ENCODE measurements around the gene RASAL1. TPM values are rescaled to one million over a fixed set of nuclear protein-coding genes. Genes with fewer than 3 reads are reported as not detected.

Gene RASAL1
- total RNA-seq, 1 donor from 2014 or later: 0.41 TPM

DNA sequence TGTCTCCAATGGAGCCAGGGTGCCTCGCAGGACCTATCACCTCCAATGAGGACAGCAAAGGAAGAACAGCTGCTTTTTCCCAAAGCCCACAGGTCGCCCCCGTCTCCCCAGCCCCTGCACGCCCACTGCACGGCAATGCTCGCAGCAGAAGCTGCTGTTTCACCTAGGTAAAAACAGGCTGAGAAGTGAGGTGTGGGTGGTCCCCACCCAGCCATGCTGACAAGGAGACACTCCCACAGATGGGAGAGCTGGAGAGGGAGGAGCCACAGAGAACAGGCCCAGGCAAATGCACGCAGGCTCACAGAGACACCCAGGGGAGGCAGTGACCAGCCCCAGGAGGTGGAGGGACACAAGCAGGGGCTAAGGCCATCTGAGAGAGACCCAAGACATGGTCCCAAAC lies 24.4 kb upstream of the RASAL1 start:
- Histone ChIP-seq H3K4me3 (no peak overlapping the region), H3K9me3 (no peaks in the 10 kb centered on the region), H3K27me3 (ENCODE audit: low read depth) (peaks cover 10% of the 10 kb centered on the region), H3K4me1 (no peaks in the 10 kb centered on the region), H3K36me3 (peaks cover 73% of the 10 kb centered on the region), H3K27ac (no peak overlapping the region)
- ATAC-seq (no peak), DNase-seq (no peak)
- TF ChIP-seq, protein P1, sequence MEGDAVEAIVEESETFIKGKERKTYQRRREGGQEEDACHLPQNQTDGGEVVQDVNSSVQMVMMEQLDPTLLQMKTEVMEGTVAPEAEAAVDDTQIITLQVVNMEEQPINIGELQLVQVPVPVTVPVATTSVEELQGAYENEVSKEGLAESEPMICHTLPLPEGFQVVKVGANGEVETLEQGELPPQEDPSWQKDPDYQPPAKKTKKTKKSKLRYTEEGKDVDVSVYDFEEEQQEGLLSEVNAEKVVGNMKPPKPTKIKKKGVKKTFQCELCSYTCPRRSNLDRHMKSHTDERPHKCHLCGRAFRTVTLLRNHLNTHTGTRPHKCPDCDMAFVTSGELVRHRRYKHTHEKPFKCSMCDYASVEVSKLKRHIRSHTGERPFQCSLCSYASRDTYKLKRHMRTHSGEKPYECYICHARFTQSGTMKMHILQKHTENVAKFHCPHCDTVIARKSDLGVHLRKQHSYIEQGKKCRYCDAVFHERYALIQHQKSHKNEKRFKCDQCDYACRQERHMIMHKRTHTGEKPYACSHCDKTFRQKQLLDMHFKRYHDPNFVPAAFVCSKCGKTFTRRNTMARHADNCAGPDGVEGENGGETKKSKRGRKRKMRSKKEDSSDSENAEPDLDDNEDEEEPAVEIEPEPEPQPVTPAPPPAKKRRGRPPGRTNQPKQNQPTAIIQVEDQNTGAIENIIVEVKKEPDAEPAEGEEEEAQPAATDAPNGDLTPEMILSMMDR (IDR thresholded peaks at IDR 0.05): no peak
- intact Hi-C loops (cut with DNase I): no loop called here

DNA sequence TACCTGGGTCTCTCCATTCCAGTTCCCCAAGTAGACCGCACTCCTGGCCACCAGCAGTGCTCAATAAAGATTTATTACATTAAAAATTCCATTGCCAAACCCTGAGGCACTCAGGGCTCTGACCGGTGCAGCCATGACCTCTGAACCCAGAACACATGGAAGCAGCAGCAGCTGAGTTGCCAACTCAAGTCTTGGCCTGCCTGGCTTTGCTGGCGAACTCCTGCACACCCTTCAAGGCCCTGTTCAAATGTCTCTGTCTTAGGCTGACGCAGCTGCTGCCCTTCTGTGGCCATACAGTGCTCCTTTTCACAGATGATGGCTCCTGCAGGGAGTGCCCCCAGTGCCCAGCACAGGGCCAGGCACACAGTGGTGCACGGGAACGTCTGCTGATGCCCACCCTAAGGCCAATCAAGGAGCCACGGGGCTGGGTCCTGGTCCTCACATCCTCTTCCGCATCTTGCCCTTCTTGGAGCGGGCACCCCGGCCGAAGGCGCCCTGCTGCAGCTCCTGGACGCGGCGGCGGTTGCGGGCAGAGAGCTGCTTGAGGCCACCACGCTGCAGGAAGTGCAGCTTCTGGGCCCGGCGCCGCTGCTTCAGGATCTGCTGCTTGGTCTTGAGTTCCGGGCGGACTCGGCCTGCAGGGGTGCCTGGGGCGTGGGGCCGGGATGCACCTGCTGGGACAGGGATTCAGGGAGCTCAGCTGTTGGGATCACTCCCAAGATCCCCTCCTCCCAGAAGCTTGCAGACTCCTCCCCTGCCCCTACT lies 23.1 kb upstream of the RASAL1 start:
- H3K36me3 ChIP-seq: peaks cover 60% of the 10 kb centered on the region
- no peak overlapping the region for H3K4me3 ChIP-seq
- peaks cover 23% of the 10 kb centered on the region for H3K27me3 ChIP-seq (ENCODE audit: low read depth)
- no peak overlapping the region for H3K27ac ChIP-seq
- peaks cover 10% of the 10 kb centered on the region for H3K4me1 ChIP-seq
- no peaks in the 10 kb centered on the region for H3K9me3 ChIP-seq
- TF ChIP-seq, protein P1 (IDR thresholded peaks at IDR 0.05): no peak
- no peak for ATAC-seq
- DNase-seq: no peak
- intact Hi-C loops (cut with DNase I): no loop called here

DNA sequence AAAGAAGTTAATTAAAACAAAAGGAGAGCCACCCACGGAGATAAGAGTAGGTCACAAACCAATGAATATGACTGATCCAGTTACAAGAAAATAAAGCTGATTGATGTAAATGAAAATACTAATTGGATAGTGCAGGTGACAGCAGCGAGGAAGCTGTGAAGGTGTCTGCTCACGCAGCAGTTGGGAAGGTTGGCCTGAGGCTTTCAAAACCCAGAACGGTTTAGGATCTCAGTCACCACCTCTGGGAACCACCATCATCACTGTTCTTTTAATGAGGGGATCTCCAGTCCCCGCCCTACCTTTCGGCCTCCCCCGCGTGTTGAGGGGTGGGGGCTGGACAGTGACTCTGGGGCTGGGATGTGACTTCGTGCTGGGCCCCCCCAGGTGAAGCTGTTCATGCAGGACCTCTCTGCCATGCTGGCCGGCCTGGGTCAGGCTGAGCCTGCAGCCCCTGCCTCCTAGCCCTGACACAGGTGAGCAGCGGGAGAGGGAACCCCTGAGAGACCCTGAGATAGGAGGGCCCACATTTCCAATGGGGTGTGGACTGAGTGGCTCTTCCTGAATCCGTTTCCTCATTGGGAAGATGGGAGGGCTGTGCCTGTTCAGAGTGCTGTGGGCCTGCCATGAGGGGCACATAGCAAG lies 21.8 kb upstream of the RASAL1 start:
- intact Hi-C loops (cut with DNase I): no loop called here

DNA sequence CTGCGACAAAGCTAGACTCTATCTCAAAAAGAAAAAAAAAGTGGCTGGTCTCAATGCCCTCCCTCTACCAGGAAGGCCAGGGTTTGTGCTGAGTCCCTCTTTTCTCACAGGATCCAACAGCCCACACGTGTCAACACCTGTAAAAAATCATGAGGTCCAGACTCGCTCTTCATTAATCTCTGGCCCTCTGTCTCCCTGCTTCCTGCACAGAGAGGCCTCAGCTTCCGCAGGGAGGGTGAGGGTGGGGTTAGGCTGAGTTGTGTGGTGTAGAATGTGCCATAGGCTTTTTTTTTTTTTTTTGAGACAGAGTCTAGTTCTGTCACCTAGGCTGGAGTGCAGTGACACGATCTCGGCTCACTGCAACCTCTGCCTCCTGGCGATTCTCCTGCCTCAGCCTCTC lies 20.1 kb upstream of the RASAL1 start:
- no peak for ATAC-seq
- DNase-seq: no peak
- H3K4me1 ChIP-seq: peaks cover 21% of the 10 kb centered on the region
- peaks cover 51% of the 10 kb centered on the region for H3K27me3 ChIP-seq (ENCODE audit: low read depth)
- intact Hi-C loops (cut with DNase I): no loop called here
- H3K9me3 ChIP-seq: no peaks in the 10 kb centered on the region
- H3K4me3 ChIP-seq: no peak overlapping the region
- H3K36me3 ChIP-seq: peaks cover 33% of the 10 kb centered on the region
- no peak overlapping the region for H3K27ac ChIP-seq
- TF ChIP-seq, protein P1 (IDR thresholded peaks at IDR 0.05): no peak

More for the DNA sequence above, 21.8 kb upstream of the RASAL1 start:
- DNase-seq (no peak), ATAC-seq (no peak)
- Histone ChIP-seq H3K4me1 (peaks cover 21% of the 10 kb centered on the region), H3K9me3 (no peaks in the 10 kb centered on the region), H3K27me3 (ENCODE audit: low read depth) (peaks cover 36% of the 10 kb centered on the region), H3K36me3 (peaks cover 47% of the 10 kb centered on the region), H3K4me3 (no peak overlapping the region), H3K27ac (no peak overlapping the region)
- TF ChIP-seq, protein P1 (IDR thresholded peaks at IDR 0.05): no peak

DNA sequence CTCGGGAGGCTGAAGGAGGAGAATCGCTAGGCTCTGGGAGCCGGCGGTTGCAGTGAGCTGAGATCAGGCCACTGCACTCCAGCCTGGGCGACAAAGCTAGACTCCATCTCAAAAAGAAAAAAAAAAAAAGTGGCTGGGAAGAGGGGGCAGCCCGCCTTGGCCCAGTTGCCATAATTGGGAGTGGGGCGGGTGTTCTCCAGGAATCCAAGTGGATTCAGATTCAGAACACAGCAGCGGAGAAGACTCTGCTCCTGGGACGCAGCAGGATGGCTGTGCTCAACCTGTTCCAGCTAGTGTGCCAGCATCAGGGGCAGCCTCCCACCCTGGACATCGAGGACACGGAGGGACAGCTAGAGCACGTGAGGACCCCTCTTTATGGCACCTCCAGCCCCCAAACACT lies 19.5 kb upstream of the RASAL1 start:
- DNase-seq (no peak), ATAC-seq (no peak)
- H3K4me3 ChIP-seq: no peak overlapping the region
- intact Hi-C loops (cut with DNase I): no loop called here
- H3K9me3 ChIP-seq: no peaks in the 10 kb centered on the region
- peaks cover 55% of the 10 kb centered on the region for H3K27me3 ChIP-seq (ENCODE audit: low read depth)
- H3K27ac ChIP-seq: no peak overlapping the region
- TF ChIP-seq, protein P1 (IDR thresholded peaks at IDR 0.05): no peak
- H3K36me3 ChIP-seq: peaks cover 27% of the 10 kb centered on the region
- peaks cover 21% of the 10 kb centered on the region for H3K4me1 ChIP-seq
